Upper lobe of left lung (tissue), 6 donors: ENCODE measurements around the gene CYP2S1. TPM values are rescaled to one million over a fixed set of nuclear protein-coding genes. Genes with fewer than 3 reads are reported as not detected.

Experiments
- ATAC-seq, 2 donors: fragments of 200-7000 bp; cut with Tn5 transposase; one replicate each; pipeline ENCODE4 v1.9.1; 2022; ENCODE audit warnings: mild to moderate bottlenecking in 2 of 2, moderate library complexity in 2 of 2; ENCODE audit not compliant: low FRiP score in 2 of 2
- DNase-seq, 2 donors: peaks; one replicate each; pipeline ENCODE4 v3.0.0-alpha.2; 2019 to 2020
- H3K27ac ChIP-seq, 4 donors: fragments of 200-600 bp; sonication (generic); one replicate each; pipeline ENCODE4 v1.5.1; 2016 to 2019
- H3K27me3 ChIP-seq, 4 donors: fragments of 200-600 bp; sonication (generic); one replicate each; pipeline ENCODE4 v1.5.1; 2017 to 2019
- H3K36me3 ChIP-seq, 4 donors: fragments of 200-600 bp; sonication (generic); one replicate each; pipeline ENCODE4 v1.5.1; 2016 to 2019
- H3K4me1 ChIP-seq, 4 donors: fragments of 200-600 bp; sonication (generic); one replicate each; pipeline ENCODE4 v1.5.1; 2018 to 2019
- H3K4me3 ChIP-seq, 4 donors: fragments of 200-600 bp; sonication (generic); one replicate each; pipeline ENCODE4 v1.5.1; 2017 to 2019; ENCODE audit warnings: mild to moderate bottlenecking in 2 of 4, moderate library complexity in 1 of 4
- H3K9me3 ChIP-seq, 4 donors: fragments of 200-600 bp; sonication (generic); one replicate each; pipeline ENCODE4 v1.5.1; 2018 to 2019
- EP300 ChIP-seq, 4 donors: sonication (generic); formaldehyde crosslinking; IDR thresholded peaks; one replicate each; pipeline ENCODE4 v1.5.1; 2017; ENCODE audit warnings: antibody characterized with exemption in 4 of 4, control low read depth in 2 of 4
- POLR2A ChIP-seq, 4 donors: fragments of 450-650 bp; IDR thresholded peaks; one replicate each; pipeline ENCODE4 v1.5.1; 2016 to 2017; ENCODE audit warnings: antibody characterized with exemption in 4 of 4, mild to moderate bottlenecking in 2 of 4
- POLR2AphosphoS5 ChIP-seq, 2 donors: sonication (generic); formaldehyde crosslinking; IDR thresholded peaks; one replicate each; pipeline ENCODE4 v1.5.1; 2017; ENCODE audit warnings: antibody characterized with exemption in 2 of 2
- WGBS, 2 donors: methylation state at CpG; one replicate each; pipeline ENCODE4 v1.1.5; 2017 to 2018; 5-methylcytosine and 5-hydroxymethylcytosine counted together
- total RNA-seq, 6 donors: library from RNA; depleted of rRNA in 4 of 6; stranded (reverse); fragments of >200 nt in 4 of 6; gene quantifications; one replicate each; pipeline versions ENCODE4 v1.1.0 to v1.2.1, GENCODE V29; 2016 to 2021
- TF ChIP-seq, protein P1 (sequence below), 6 experiments: fragments of 450-650 bp in 4 of 6; fragments of 200-600 bp in 2 of 6; sonication (generic) in 2 of 6; IDR thresholded peaks; one replicate each; pipeline ENCODE4 v1.5.1; 2016 to 2019; ENCODE audit warnings: antibody characterized with exemption in 6 of 6
- donor health status: DM: no; HTN: no; CAD: no; lungs with moderate emphysema.
- donor health status: DM: no; HTN: yes; CAD: no; lungs with severe emphysema.

Gene CYP2S1
- total RNA-seq, 6 donors from 2014 or later, result 5.2 to 40.6 (median 20.1) TPM

DNA sequence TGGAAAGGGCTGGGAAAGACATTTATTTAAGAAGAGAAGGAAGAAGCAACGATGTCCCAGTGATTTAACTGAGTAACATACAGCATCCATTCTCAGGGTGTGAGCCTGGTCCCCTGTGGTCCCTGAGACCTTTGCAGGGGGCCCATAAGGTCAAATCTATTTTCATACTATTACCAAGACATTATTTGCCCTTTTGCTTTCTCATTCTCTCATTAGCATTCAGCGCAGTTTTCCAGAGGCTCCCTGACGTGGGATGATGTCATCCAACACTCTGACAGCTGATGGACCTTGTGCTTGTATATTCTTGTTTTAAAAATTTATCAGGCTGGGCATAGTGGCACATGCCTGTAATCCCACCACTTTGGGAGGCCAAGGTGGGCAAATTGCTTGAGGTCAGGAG lies 52.8 kb downstream of the CYP2S1 start:
- DNase-seq (no peak), ATAC-seq (no peak)
- H3K27ac ChIP-seq, result no peak overlapping the region
- H3K36me3 ChIP-seq, result peaks cover 0 to 46% (median 8%) of the 10 kb centered on the region in 4 donors
- no peaks in the 10 kb centered on the region for H3K27me3 ChIP-seq
- TF ChIP-seq, protein P1, sequence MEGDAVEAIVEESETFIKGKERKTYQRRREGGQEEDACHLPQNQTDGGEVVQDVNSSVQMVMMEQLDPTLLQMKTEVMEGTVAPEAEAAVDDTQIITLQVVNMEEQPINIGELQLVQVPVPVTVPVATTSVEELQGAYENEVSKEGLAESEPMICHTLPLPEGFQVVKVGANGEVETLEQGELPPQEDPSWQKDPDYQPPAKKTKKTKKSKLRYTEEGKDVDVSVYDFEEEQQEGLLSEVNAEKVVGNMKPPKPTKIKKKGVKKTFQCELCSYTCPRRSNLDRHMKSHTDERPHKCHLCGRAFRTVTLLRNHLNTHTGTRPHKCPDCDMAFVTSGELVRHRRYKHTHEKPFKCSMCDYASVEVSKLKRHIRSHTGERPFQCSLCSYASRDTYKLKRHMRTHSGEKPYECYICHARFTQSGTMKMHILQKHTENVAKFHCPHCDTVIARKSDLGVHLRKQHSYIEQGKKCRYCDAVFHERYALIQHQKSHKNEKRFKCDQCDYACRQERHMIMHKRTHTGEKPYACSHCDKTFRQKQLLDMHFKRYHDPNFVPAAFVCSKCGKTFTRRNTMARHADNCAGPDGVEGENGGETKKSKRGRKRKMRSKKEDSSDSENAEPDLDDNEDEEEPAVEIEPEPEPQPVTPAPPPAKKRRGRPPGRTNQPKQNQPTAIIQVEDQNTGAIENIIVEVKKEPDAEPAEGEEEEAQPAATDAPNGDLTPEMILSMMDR (IDR thresholded peaks at IDR 0.05), result no peak
- TF ChIP-seq EP300 (IDR thresholded peaks at IDR 0.05) (no peak), POLR2AphosphoS5 (IDR thresholded peaks at IDR 0.05) (no peak), POLR2A (IDR thresholded peaks at IDR 0.05) (no peak)
- H3K4me3 ChIP-seq, result no peak overlapping the region
- H3K9me3 ChIP-seq, result no peaks in the 10 kb centered on the region
- no peaks in the 10 kb centered on the region for H3K4me1 ChIP-seq
- WGBS, 2 donors, result 88 to 92% methylated on average over 3 of the region's 3 CpGs

DNA sequence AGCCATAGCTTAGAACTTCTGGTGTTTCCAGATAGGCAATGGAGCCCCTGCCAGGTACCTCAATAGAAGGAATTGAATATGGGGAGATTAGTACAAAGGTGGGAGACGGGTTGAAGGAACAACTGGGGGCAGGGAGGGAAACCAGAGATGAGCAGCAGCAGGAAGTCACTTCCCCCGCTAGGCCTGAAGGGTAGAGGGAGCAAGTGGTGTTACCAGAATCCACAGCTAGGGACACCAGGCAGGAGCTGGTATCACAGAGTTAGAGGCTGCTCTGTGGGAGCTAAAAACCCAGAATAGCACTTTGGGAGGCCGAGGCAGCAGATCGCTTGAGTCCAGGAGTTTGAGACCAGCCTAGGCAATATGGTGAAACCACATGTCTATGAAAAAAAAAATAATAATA lies 55.9 kb downstream of the CYP2S1 start:
- no peak overlapping the region for H3K27ac ChIP-seq
- no peaks in the 10 kb centered on the region for H3K9me3 ChIP-seq
- H3K36me3 ChIP-seq, result peaks cover 0 to 43% (median 8%) of the 10 kb centered on the region in 4 donors
- ATAC-seq (no peak), DNase-seq (no peak)
- H3K27me3 ChIP-seq, result no peaks in the 10 kb centered on the region
- H3K4me3 ChIP-seq, result no peak overlapping the region
- TF ChIP-seq POLR2A (IDR thresholded peaks at IDR 0.05), result no peak
- TF ChIP-seq, protein P1 (IDR thresholded peaks at IDR 0.05), result no peak
- TF ChIP-seq POLR2AphosphoS5 (IDR thresholded peaks at IDR 0.05), result no peak
- no peak for TF ChIP-seq EP300 (IDR thresholded peaks at IDR 0.05)
- no peaks in the 10 kb centered on the region for H3K4me1 ChIP-seq
- 90 to 96% methylated on average over 4 of the region's 4 CpGs for WGBS, 2 donors

DNA sequence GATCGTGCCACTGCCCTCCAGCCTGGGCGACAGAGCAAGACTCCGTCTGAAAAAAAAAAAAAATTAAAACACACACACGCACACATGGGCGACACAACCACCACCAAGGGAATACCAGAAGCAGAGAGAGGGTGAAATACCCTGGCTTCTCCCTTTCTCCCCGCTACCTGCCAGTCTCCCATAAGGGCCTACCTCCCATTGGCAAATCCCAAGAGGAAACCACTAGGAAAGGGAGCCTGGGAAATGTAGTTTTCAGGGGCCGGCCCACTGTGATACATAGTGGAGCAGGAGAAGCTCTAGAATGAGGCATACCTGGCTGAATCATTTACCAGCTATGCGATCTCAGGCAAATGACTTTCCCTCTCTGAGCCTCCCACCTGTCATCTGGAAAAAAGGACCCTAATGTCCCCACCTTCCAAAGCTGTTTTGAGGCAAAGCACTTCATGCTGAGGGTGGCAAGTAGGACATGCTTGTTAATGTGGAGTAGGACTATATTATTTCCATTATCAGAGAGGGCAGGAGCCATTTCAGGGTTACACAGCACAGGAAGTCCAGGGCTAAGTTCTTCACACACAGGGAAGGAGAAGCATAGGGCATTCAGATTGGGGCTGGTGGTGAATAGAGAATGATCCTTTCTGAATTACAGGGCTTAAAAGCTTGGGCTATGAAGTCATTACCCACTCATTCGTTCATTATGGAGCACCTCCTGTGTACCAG lies 56.8 kb downstream of the CYP2S1 start:
- ATAC-seq (no peak), DNase-seq (no peak)
- Histone ChIP-seq H3K4me1 (no peaks in the 10 kb centered on the region), H3K36me3 (peaks cover 0 to 38% (median 8%) of the 10 kb centered on the region in 4 donors), H3K4me3 (no peak overlapping the region), H3K27me3 (no peaks in the 10 kb centered on the region), H3K27ac (no peak overlapping the region), H3K9me3 (no peaks in the 10 kb centered on the region)
- WGBS, 2 donors, result 91 to 92% methylated on average over 9 of the region's 9 CpGs
- no peak for TF ChIP-seq POLR2A (IDR thresholded peaks at IDR 0.05)
- TF ChIP-seq EP300 (IDR thresholded peaks at IDR 0.05), result no peak
- TF ChIP-seq, protein P1 (IDR thresholded peaks at IDR 0.05), result no peak
- no peak for TF ChIP-seq POLR2AphosphoS5 (IDR thresholded peaks at IDR 0.05)

DNA sequence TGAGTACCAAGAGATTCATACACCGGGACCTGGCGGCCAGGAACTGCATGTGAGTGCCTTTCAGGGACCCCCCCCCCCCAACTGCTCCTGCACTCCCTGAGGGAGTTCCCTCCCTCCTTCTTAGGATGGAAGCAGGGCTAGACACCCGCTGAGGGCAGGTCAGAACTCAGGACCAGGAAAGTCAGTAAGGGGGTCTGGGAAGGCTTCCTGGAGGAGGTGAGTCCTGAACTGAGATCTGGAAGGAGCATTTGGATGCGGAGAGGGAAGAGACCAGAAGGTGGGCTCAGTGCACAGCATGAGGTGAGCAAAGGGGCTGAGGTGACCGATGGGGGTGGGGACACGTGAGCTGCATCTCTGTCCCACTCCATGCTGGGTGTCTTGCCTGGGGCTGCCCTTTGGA lies 60.6 kb downstream of the CYP2S1 start:
- WGBS, 2 donors, result 91 to 93% methylated on average over 3 to 6 of the region's 6 CpGs
- H3K4me3 ChIP-seq, result no peak overlapping the region
- TF ChIP-seq, protein P1 (IDR thresholded peaks at IDR 0.05), result no peak
- TF ChIP-seq EP300 (IDR thresholded peaks at IDR 0.05) (no peak), POLR2AphosphoS5 (IDR thresholded peaks at IDR 0.05) (no peak), POLR2A (IDR thresholded peaks at IDR 0.05) (no peak)
- H3K27me3 ChIP-seq, result no peaks in the 10 kb centered on the region
- peaks cover 0 to 47% (median 10%) of the 10 kb centered on the region in 4 donors for H3K36me3 ChIP-seq
- no peaks in the 10 kb centered on the region for H3K9me3 ChIP-seq
- no peaks in the 10 kb centered on the region for H3K4me1 ChIP-seq
- H3K27ac ChIP-seq, result no peak overlapping the region
- DNase-seq (no peak), ATAC-seq (no peak)

DNA sequence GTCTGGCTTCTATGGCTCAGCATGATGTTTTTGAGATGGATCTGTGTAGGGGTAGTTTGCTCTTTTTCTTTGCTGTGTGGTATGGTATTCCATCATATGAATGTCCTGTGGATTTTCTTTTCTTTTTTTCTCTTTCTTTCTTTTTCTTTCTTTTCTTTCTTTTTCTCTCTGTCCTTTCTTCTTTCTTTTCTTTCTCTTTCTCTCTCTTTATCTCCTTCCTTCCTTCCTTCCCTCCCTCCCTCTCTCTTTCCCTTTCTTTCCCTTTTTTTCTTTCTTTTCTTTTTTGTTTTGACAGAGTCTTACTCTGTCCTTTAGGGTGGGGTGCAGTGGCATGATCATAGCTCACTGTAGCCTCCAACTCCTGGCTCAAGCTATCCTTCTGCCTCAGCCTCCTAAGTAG lies 62.2 kb downstream of the CYP2S1 start:
- H3K4me3 ChIP-seq, result no peak overlapping the region
- peaks cover 0 to 38% (median 12%) of the 10 kb centered on the region in 4 donors for H3K36me3 ChIP-seq
- no peaks in the 10 kb centered on the region for H3K4me1 ChIP-seq
- no peaks in the 10 kb centered on the region for H3K27me3 ChIP-seq
- no peak for ATAC-seq
- DNase-seq, result no peak
- H3K9me3 ChIP-seq, result no peaks in the 10 kb centered on the region
- TF ChIP-seq POLR2AphosphoS5 (IDR thresholded peaks at IDR 0.05) (no peak), POLR2A (IDR thresholded peaks at IDR 0.05) (no peak), EP300 (IDR thresholded peaks at IDR 0.05) (no peak)
- TF ChIP-seq, protein P1 (IDR thresholded peaks at IDR 0.05), result no peak
- H3K27ac ChIP-seq, result no peak overlapping the region
